ENCODE results near the gene GRSF1. TPM values are rescaled to one million over a fixed set of nuclear protein-coding genes. Genes with fewer than 3 reads are reported as not detected.
"Not testable (repeated sequence)": the region's sequence is repeated elsewhere in the genome, so short reads cannot be mapped to it uniquely, and the experiment has no call there.

Gene GRSF1
- total RNA-seq, 1 experiment from 2014 or later: 40.7 TPM

GRCh38 chr4:70836081-70836480 is 3.6 kb downstream of the GRSF1 start:
- DNase-seq (ENCODE audit: low spot score): no peak

DNA sequence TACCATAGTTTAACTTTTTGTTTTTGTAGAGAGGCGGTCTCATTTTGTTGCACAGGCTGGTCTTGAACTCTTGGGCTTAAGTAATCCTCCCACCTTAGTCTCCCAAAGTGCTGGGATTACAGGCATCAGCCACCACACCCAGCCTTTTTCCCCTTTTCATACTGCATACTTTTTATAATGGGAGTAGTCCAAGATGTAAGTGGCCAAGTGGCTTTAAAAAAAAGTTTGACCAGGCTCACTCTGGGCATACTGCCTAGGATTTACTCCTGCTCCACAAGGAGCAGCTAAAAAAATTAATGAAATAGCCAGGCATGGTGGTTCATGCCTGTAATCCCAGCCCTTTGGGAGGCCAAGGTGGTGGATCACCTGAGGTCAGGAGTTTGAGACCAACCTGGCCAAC is 6.0 kb downstream of the GRSF1 start:
- DNase-seq (ENCODE audit: low spot score): no peak

DNA sequence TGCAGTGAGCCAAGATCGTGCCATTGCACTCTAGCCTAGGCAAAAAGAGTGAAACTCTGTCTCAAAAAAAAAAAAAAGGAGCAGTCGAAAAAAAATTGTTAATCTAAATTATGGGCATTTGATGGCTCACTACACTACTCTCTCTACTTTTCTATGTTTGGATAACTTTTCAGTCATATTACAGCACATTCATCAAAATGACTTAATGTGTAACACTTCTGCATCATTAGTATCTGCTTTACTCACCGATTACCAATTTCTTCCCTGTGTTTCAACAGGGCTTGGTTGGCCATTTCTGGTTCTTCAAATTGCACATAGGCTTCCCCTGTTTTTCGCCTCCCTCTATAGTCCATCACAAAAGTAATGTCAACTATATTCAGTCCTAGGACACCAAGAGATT is 8.4 kb downstream of the GRSF1 start:
- DNase-seq (ENCODE audit: low spot score): no peak

GRCh38 chr4:70830054-70830453 is 9.6 kb downstream of the GRSF1 start:
- no peak for DNase-seq (ENCODE audit: low spot score)

DNA sequence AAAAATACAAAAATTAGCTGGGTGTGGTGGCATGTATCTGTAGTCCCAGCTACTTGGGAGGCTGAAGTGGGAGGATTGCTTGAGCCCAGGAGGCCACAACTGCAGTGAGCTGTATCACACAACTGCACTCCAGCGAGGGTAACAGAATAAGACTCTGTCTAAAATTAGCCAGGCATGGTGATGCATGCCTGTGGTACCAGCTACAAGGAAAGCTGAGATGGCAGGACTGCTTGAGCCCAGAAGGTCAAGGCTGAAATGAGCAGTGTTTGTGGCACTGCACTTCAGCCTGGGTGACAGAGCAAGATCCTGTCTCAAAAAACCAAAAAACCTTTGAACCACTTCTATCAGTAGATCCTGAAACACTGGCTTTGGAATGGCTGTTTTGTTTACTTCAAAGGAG is 10.2 kb downstream of the GRSF1 start:
- no peak for DNase-seq (ENCODE audit: low spot score)

DNA sequence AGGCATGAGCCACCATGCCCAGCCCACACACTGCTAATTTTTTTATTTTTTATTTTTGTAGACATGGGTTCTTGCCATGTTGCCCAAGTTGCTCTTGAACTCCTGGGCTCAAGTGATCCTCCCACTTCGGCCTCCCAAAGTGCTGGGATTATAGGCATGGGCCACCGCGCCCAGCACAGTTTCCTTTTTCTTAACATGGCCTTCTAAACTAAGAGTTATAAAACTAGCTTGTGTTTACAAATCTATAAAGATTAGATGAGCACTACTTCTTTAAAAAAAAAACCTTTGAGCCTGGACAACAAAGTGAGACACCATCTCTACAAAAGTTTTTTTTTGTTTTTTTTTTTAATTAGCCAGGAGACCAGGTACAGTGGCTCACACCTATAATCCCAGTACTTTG is 10.7 kb downstream of the GRSF1 start:
- DNase-seq (ENCODE audit: low spot score): no peak

- DNase-seq (ENCODE audit: low spot score): no peak
These were observed 20.8 kb downstream of the GRSF1 start for GRCh38 chr4:70818921-70819320.

GRCh38 chr4:70818173-70818855 is 21.4 kb downstream of the GRSF1 start:
- no peak for DNase-seq (ENCODE audit: low spot score)

DNA sequence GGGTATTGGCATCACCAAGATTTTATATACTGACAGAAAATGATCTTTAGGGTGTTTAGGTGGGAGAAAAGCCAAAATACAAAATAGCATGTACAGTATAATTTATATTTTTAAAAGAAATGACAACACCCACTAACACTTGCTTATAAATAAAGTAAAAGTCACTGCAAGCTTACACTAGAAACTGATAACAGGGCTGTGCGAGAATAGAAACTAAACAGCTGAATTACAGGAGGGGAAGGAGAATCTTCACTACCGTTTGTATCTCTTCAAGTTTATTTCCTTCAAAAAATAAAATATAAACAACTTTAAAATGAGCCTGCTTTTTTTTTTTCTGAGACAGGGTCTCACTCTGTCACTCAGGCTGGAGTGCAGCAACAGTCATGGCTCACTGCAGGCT is 22.8 kb downstream of the GRSF1 start:
- DNase-seq (ENCODE audit: low spot score): no peak

GRCh38 chr4:70815370-70815769 is 24.3 kb downstream of the GRSF1 start:
- no peak for DNase-seq (ENCODE audit: low spot score)

DNA sequence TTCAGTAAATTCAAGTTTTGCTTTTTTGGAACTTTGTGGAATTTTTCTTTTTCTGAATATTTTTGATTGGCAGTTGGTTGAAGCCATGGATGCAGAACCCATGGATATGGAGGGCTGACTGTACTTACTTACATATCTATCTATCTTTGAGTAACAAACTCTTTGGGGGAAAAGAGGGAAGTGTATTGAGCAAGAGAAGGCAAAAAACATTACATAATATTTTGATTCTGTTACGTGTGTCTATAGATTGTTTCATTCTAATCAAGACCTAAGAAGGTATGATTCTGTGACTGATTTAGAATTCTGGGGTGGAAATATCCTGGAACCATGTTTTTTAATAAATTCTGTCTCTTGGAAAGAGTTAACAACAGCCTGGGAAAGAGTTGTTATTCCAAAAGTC is 31.5 kb downstream of the GRSF1 start:
- no peak for DNase-seq (ENCODE audit: low spot score)

DNA sequence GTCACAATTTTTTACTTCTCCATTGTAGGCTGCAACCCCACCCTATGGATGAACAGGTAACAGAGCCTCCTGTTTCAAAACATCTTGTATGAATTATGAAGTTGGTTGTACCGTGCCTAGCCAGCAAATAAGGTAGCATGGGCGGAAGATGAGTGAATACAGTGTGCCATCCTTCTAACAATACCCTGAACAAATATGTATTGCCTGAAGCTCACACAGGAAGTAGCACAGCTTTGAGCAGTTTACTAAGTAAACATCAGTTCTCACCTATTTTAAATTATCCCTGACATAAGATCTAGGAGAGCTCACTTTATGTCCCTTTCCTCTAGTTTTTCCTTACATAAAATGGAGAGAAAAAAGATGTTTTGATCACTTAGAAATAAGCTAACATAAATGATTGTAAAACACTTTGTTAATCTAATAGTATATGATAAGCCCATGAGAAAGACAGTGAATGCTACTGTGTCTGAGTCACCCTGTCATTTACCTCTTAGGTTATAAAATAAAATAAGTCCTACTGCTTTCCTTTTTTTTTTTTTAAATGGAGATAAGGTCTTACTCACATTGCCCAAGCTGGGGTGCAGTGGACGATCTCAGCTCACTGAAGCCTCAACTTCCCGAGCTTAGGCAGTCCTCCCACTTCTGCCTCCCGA is 36.6 kb downstream of the GRSF1 start:
- peak; percentile 5 for DNase-seq (ENCODE audit: low spot score)

DNA sequence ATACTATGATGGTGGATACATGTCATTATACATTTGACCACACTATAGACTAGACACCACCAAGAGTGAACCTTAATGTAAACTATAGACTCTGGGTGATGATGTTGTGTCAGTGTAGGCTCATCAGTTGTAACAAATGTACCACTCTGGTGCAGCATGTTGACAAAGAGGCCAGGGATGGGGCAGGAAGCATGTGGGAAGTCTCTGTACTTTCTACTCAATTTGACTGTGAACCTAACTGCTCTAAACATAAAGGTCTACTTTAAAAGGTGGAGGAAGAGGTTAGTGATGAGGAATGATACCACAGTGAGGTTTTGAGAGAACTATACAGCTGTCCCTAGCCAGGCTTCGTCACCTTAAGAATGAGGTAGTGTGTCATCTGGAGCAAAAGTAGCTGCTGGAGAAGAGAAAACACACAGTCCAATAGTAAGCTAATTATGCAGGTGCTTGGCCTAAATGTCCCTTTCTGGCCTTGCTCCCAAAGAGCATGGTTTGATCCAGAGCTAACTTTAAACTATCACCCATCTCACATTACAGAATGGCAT is 38.4 kb downstream of the GRSF1 start:
- no peak for DNase-seq (ENCODE audit: low spot score)

- no peak for DNase-seq (ENCODE audit: low spot score)
These were observed 46.1 kb downstream of the GRSF1 start for GRCh38 chr4:70793626-70794025.

DNA sequence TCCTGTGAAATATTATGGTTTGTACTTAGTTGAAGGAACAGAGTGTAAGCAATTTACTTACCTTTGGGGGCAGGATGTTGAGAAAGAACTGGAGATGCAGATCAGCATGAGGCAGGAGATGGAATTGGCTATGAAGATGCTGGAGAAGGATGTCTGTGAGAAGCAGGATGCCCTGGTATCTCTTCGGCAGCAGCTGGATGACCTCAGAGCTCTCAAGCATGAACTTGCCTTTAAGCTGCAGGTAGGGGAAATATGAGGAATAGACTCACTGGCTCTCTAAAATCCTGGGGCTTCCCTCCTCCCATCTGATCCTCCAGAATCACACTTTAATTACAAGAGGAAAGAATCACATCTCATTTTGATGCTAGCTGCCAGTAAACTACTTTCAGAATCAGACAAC is 51.0 kb downstream of the GRSF1 start:
- no peak for DNase-seq (ENCODE audit: low spot score)

DNA sequence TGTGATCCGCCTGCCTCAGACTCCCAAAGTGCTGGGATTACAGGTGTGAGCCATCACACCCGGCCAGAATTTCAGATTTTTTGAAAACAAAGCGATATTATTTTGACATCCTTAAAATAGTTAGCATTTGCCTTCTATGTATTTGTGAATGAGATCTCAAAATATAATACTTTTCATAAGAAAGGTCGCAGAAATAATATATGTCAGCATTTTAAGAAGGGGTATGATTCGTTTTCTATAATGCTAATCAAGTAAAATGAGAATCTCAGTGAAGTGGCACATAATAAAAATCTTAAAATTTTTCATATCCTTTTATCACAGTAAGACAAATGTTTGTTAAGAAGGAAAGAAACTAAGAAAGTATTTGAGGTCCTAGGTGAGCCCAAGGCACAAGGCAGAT is 52.2 kb downstream of the GRSF1 start:
- no peak for DNase-seq (ENCODE audit: low spot score)

GRCh38 chr4:70783096-70783495 is 56.6 kb downstream of the GRSF1 start:
- no peak for DNase-seq (ENCODE audit: low spot score)

GRCh38 chr4:70778888-70779422 is 60.7 kb downstream of the GRSF1 start:
- DNase-seq (ENCODE audit: low spot score): no peak

GRCh38 chr4:70772929-70773555 is 66.6 kb downstream of the GRSF1 start:
- DNase-seq (ENCODE audit: low spot score): no peak

DNA sequence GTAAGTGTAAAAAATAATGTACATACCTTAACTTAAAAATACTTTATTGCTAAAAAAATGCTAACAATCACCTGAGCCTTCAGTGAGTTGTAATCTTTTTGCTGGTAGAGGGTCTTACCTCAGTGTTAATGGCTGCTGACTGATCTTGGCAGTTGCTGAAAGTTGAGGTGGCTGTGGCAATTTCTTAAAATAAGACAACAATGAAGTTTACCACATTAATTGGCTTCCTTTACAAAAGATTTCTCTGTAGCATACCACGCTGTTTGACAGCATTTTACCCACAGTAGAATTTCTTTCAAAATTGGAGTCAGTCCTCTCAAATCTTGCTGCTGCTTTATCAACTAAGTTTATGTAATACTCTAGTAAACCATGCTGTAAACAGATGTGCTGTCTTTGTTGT is 70.3 kb downstream of the GRSF1 start:
- DNase-seq (ENCODE audit: low spot score): not testable (repeated sequence)

DNA sequence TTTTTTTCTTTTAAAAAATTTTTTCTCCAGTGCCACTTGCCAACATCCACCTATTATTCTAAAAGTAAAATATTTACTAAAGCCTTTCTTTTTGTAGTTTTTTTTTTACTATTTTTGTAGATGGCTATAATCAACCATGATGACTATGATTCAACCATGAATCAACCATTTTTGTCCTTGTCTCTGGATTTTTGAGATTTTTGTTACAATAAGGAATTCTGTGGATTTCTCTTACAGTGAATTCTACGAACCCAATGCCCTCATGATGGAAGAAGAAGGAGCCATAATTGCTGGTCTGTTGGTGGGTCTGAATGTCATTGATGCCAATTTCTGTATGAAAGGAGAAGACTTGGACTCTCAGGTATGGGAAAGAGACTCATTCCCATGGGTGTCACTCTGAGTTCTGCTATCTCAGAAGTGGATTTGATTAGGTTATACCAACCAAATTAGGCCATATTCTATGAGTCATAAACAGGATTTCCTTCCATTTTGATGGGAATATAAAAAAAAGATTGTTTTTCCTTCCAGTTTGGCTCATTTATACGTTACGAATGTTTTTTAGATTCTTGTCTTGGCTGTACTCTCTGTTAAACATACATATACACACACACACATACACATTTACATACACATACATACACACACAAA is 71.3 kb downstream of the GRSF1 start:
- no peak for DNase-seq (ENCODE audit: low spot score)
